ENCODE data around the gene EFCAB6. TPM values are rescaled to one million over a fixed set of nuclear protein-coding genes. Genes with fewer than 3 reads are reported as not detected.

EFCAB6 gene
- total RNA-seq, 3 donors from 2014 or later, result 3.0 to 9.8 (median 5.9) TPM

DNA sequence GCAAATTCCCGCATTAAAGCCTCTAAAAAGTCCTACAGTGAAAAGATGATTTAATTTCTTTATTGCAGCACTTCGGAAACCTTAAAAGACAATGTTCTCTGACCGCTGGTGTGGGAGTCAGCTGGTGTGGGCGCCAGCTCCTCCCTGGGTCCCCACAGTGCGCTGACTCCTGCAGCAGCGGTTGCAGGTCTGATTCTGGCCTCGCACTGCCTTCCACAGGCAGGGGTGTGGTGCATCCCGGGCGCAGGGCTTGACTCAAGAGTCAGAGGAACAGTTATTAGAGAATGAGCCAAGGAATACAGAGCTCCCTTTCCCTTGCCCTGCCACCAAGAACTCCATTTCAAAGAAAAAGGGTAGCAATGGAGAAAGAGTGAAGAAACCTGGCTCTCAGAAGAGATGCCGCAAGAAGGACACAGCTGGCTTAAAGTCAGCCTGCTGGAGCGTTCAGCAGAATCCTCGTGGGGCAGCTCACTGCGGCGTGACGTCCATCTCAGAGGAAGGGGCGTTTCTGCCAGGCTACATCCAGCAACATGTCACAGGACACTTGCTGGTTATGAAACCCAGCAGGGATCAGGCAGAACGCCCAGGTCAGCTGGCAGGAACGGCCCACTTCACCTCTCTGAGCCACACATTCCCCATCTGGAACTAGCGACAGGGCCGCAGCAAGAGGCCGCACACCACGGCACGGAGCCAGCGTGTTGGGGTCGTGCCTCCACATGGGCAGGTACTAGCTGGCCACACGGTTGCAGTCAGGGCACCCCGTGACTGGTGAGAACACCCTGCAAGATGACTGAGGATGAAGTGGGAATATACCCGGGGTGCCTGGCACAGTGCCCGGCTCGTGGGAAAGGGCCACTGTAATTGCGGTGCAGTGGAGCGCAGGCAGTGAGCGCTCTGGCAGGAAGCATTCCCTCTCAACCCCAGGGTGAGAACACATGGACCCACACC, 18.1 kb upstream of the EFCAB6 start:
- peak in 2 of 3 donors; percentile 15 to 76 for TF ChIP-seq POLR2AphosphoS5 (IDR thresholded peaks at IDR 0.05)
- TF ChIP-seq, protein P1, sequence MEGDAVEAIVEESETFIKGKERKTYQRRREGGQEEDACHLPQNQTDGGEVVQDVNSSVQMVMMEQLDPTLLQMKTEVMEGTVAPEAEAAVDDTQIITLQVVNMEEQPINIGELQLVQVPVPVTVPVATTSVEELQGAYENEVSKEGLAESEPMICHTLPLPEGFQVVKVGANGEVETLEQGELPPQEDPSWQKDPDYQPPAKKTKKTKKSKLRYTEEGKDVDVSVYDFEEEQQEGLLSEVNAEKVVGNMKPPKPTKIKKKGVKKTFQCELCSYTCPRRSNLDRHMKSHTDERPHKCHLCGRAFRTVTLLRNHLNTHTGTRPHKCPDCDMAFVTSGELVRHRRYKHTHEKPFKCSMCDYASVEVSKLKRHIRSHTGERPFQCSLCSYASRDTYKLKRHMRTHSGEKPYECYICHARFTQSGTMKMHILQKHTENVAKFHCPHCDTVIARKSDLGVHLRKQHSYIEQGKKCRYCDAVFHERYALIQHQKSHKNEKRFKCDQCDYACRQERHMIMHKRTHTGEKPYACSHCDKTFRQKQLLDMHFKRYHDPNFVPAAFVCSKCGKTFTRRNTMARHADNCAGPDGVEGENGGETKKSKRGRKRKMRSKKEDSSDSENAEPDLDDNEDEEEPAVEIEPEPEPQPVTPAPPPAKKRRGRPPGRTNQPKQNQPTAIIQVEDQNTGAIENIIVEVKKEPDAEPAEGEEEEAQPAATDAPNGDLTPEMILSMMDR (IDR thresholded peaks at IDR 0.05), result no peak
- intact Hi-C loops (cut with DNase I; ENCODE audit: low total_unique reads), result loop anchor here (5.0 kb wide), 1 partner anchor 408 kb away; no protein-coding TSS in a partner anchor
- Histone ChIP-seq H3K27me3 (no peaks in the 10 kb centered on the region), H3K9me3 (no peaks in the 10 kb centered on the region), H3K4me1 (no peaks in the 10 kb centered on the region), H3K27ac (peak overlapping the region; percentile 7 to 74), H3K36me3 (no peaks in the 10 kb centered on the region), H3K4me3 (no peak overlapping the region)
- no peak for DNase-seq (ENCODE audit: low spot score in 2 of 2)

DNA sequence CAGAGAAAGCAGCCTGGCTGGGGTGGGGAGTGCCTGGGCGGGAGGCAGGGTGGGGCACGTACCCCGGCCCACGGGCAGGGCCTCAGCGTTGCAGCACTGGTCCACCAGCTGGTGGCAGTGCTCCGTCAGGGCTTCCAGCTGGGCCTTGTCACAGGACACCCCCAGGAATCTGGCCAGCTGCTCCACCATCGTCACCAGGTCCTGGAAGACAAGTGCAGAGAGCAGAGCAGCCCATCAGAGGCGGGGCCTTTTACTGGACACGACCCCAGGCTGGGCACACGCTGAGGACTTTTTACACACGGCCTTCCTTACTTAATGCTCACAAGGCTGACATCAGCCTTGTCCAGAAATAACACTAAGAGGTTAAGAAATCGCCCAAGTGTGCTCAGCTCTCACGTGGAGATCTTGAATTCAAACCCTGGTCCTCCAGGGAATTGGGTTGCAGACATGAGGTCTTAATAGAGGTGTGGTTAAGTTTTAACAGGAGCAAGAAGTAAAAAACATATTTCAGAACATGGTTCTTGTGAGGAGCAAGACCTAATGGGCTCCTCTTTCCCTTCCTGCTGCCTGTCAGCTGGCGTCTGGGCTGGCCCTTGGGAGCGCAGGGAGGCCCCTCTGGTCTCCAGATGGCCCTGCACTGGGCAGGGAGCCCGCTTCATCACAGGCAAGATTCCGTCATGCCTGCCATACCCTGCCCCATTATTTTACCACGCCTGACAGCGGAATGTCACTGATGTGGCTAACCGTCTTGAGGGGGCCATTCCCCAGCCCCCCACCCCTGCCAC, 17.1 kb upstream of the EFCAB6 start:
- Histone ChIP-seq H3K4me1 (no peaks in the 10 kb centered on the region), H3K4me3 (peak overlapping the region in 1 of 3 donors; percentile 6), H3K27me3 (peaks cover 0 to 6% of the 10 kb centered on the region in 2 donors), H3K36me3 (no peaks in the 10 kb centered on the region), H3K27ac (peak overlapping the region; percentile 19 to 74), H3K9me3 (no peaks in the 10 kb centered on the region)
- intact Hi-C loops (cut with DNase I; ENCODE audit: low total_unique reads), result loop anchor here (5.0 kb wide), 1 partner anchor 407 kb away; no protein-coding TSS in a partner anchor
- TF ChIP-seq POLR2A (IDR thresholded peaks at IDR 0.05) (no peak), POLR2AphosphoS5 (IDR thresholded peaks at IDR 0.05) (peak in 1 of 3 donors; percentile 27)
- TF ChIP-seq, protein P1 (IDR thresholded peaks at IDR 0.05), result no peak
- DNase-seq (ENCODE audit: low spot score in 2 of 2), result peak in 1 of 2 donors; percentile 33

DNA sequence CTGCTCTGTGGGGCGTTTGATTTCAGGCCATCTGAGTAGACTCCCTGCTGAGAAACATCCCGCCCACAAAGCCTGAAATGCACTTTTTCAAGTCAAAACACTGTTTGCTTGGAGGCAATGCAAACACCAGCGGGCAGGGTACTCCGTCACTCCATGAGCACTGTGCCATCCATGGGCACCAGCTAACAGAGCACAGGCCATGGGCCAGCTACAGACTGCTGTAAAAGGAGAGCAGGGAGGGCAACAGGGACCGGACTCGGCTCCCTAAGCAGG, 16.6 kb upstream of the EFCAB6 start:
- Histone ChIP-seq H3K36me3 (no peaks in the 10 kb centered on the region), H3K9me3 (no peaks in the 10 kb centered on the region), H3K4me3 (peak overlapping the region in 1 of 3 donors; percentile 6), H3K27ac (peak overlapping the region in 1 of 2 donors; percentile 74), H3K4me1 (no peaks in the 10 kb centered on the region), H3K27me3 (peaks cover 0 to 7% of the 10 kb centered on the region in 2 donors)
- peak in 1 of 2 donors; percentile 40 for DNase-seq (ENCODE audit: low spot score in 2 of 2)
- TF ChIP-seq POLR2A (IDR thresholded peaks at IDR 0.05) (no peak), POLR2AphosphoS5 (IDR thresholded peaks at IDR 0.05) (no peak)
- TF ChIP-seq, protein P1 (IDR thresholded peaks at IDR 0.05), result no peak
- intact Hi-C loops (cut with DNase I; ENCODE audit: low total_unique reads), result loop anchor here (5.0 kb wide), 1 partner anchor 406 kb away; no protein-coding TSS in a partner anchor

DNA sequence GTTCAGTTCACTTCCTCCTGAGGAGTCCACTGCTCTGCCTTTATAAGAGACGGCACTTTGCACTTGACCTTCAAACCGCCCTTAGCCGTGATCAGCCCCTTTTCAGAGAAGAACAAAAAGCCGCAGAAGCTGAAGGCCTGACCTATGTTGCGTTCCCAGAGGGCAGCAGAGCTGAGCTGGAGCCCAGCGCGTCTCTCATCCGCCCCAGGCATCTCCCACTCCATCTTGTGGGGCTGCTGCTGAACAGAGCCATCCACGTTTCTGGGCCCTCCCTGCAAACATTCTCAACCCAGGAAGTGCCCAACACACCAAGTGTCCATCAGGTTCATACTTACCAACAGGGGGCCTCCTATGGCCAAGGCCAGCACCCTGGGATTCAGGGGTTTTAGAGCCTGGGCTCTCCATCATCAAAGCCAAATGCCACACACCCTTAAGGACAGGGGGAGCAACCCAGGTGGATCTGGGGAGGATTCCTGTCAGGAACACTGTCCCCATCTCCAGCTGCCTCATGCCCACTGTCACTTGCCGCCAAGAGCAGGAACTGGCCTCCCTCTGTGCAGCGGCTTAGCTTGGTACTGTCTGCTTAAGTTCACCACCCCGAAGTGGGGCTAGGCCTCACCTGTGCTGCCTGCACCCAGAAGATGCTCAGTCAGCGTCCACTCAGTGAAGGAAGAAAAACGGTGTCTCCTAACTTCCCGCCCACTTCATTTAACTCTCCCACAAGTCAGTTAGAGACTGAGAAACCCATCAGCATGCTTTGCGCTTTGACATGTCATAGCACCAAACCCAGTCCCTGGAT, 16.0 kb upstream of the EFCAB6 start:
- no peaks in the 10 kb centered on the region for H3K36me3 ChIP-seq
- no peaks in the 10 kb centered on the region for H3K4me1 ChIP-seq
- peak overlapping the region in 1 of 2 donors; percentile 74 for H3K27ac ChIP-seq
- no peak overlapping the region for H3K4me3 ChIP-seq
- H3K9me3 ChIP-seq, result no peaks in the 10 kb centered on the region
- intact Hi-C loops (cut with DNase I; ENCODE audit: low total_unique reads), result loop anchor here (5.0 kb wide), 1 partner anchor 406 kb away; no protein-coding TSS in a partner anchor
- peaks cover 0 to 7% of the 10 kb centered on the region in 2 donors for H3K27me3 ChIP-seq
- TF ChIP-seq POLR2AphosphoS5 (IDR thresholded peaks at IDR 0.05) (no peak), POLR2A (IDR thresholded peaks at IDR 0.05) (no peak)
- TF ChIP-seq, protein P1 (IDR thresholded peaks at IDR 0.05), result no peak
- DNase-seq (ENCODE audit: low spot score in 2 of 2), result no peak

Data from breast epithelium (tissue), 4 donors.